ENCODE data around the gene CCDC172.

DNA sequence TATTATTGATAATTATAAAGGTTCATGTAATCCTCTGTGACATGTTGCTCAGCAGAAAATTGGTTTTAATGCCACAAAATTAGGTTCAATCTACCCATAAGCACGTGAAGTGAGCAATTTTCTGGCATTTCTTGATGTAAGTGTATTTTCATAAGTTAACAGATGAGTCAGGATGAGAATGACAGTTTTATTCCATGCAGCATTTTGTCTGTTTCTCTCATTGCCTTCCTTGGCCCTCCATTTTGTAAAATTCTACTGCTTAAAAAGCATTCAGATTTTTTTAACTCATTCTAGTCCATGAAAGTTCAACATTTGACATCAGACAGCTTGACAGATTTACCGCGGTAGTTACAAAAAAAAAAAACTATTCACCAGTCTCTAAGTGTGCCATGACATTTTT lies 47.3 kb upstream of the CCDC172 start:
- TF ChIP-seq POLR2A (IDR thresholded peaks at IDR 0.05; ENCODE audit: low read depth) (no peak), POLR2AphosphoS5 (IDR thresholded peaks at IDR 0.05) (no peak)
